NCI-H1048 (cell line): ENCODE data around the gene ANO10.
"Not testable (repeated sequence)": the region's sequence is repeated elsewhere in the genome, so short reads cannot be mapped to it uniquely, and the experiment has no call there.

ENCODE experiments used
- DNase-seq: peaks from one replicate; lab custom pipeline; 2025; lab: John Stamatoyannopoulos, UW

The ANO10 gene

GRCh38 chr3:43473737-43474136 is 148.1 kb downstream of the ANO10 start:
- DNase-seq, result no peak

DNA sequence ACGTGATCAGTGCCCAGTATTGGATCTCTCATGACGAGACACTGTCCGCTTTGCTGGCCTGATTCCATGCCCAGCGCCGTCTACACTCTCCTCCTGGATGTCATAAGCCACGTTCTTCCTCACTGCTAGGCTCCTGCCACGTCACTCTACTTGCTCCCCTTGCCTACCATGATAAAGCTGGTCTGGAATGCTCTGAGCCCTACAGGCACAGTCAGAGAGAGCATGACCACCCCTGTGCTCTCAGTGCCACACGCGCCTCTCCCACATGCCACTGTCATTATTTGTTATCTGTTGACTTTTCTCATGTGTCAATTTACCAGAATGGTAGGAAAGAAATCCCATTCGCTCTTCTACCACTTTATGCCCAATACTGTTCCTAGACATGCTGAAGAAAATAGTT is 148.6 kb downstream of the ANO10 start:
- DNase-seq, result no peak

DNA sequence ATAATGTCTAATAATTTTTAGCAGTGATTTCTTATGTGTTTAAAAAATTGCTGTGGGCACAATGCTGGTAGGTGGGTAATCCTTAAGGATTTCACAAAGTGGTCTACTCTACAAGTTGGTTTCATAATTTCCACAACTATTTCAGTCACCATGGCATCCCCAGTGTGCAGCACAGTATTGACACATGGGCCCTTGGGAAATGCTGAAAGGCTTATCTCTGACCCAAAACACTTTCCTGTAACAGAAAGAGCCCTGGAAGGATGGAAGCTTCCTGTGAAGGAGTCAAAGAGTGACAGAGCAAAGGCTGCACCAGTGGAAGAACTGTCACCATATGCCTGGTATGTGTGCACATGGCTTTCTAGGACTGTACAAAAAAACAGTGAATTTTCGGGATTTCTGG is 153.7 kb downstream of the ANO10 start:
- DNase-seq, result no peak

DNA sequence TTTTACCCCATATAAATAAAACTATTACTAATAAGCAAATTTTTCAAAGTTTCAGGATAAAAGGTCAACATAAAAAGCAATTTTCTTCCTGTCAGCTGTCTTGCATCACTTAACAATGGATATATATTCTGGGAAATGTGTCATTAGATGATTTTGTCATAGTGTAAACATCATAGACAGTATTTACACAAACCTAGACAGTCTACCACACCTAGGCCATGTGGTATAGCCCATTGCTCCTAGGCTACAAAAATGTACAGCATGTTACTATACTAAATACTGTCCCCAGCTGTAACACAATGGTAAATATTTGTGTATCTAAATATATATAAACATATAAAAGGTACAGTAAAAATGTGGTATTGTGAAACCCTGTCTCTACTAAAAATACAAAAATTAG is 156.7 kb downstream of the ANO10 start:
- DNase-seq, result no peak

GRCh38 chr3:43462566-43462965 is 159.2 kb downstream of the ANO10 start:
- not testable (repeated sequence) for DNase-seq

- DNase-seq, result no peak
Measured at GRCh38 chr3:43461345-43461744, 160.5 kb downstream of the ANO10 start.

- not testable (repeated sequence) for DNase-seq
Measured at GRCh38 chr3:43457038-43457437, 164.8 kb downstream of the ANO10 start.

GRCh38 chr3:43455233-43455632 is 166.6 kb downstream of the ANO10 start:
- DNase-seq, result no peak

GRCh38 chr3:43453981-43454380 is 167.8 kb downstream of the ANO10 start:
- DNase-seq, result no peak

DNA sequence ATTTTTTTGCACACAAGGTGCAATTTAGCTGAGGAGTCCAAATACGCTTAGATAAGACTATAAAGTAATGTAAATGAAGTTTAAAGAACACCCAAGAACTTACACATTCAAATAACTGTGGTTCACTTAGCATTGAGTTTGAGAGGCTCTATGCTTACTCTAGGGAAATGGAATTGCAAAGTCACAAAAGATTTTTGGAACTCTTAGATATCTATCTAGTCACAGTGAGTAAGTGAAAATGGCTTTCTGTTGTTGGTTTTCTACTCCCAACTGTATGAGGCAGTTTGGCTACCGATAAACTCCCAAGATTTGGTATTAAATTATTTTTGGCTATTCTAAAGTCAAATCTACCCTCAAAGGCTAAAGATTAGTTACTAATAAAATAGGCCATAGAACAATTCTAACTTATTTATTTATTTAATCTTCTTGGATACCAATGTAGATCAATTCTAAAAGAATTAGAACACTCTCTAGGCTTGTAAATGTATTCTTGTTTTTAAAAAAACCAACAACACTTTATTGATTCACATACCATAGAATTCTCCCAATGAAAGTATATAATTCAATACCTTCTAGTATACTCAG is 170.0 kb downstream of the ANO10 start:
- DNase-seq, result no peak

DNA sequence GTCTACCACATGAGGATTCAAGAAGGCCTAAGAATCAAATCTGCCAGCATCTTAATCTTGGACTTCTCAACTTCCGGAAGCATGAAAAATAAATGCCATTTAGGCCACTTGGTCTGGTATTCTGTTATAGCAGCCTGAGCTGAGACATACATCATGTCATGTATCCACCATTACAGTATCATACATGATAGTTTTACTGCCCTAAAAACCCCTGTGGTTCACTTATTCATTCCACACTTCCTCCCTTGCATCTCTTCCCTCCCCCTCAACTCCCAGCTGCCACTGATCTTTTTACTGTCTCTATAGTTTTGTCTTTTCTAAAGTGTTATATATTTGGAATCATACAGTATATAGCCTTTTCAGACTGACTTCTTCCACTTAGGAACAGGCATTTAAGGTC is 173.7 kb downstream of the ANO10 start:
- no peak for DNase-seq

- DNase-seq, result no peak
Measured at GRCh38 chr3:43445820-43446219, 176.0 kb downstream of the ANO10 start.

- DNase-seq, result no peak
Measured at GRCh38 chr3:43442872-43443395, 178.9 kb downstream of the ANO10 start.

GRCh38 chr3:43436507-43437140 is 185.2 kb downstream of the ANO10 start:
- no peak for DNase-seq

DNA sequence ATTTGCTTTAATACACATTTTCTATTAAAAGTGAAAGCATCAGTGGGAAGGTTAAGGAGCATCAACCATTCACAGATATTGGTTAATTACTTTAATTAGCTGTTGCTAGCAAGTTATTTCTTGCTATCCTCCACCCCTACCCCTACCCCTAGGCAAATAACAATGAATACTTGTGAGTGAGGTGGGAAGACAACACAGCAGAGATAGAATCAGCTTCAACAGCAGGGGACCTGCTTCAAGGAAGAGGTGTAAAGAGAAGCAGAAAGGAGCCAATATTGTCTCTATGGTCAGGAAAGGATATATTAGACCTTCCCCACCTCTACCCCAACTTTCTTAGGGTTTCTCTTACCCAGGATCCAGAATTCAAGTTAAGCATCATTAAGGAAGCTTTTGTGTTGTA is 186.1 kb downstream of the ANO10 start:
- DNase-seq, result no peak

DNA sequence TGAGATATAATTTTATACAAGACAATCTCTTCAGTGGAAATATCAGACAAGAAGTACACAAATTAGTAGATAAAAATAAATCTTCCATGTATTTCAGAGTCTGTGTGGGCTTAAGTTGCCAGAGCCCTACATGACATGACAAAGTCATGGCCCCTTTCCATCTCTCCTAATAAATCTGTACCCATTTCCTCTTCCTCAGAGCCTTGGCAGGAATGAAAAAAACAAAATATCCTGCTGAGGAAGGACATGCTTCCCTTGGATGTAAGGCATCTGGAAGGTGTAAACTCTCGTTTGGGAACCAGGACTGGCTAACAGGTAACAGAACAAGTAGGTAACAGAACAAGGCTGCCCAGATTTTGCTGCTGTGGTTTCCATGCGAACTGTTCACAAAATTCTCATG is 187.4 kb downstream of the ANO10 start:
- no peak for DNase-seq

DNA sequence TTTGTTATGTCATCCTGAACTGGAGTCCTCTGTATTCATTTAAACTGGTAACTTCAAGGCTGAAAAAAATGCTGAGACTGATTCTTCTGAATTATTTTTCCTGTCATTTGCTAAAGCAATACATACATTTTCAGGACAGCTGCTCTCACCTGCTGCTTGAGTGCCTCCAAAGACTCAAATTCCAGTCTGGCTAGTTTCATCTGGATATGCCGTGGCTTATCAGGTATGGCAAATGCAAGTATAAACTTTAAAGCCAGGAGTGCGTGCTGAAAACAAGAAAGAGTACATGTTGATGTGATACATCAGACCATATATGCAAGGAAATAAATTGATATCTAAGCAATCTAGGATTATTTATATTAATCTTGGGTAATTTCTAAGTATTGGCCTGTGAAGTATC is 189.3 kb downstream of the ANO10 start:
- DNase-seq, result no peak

DNA sequence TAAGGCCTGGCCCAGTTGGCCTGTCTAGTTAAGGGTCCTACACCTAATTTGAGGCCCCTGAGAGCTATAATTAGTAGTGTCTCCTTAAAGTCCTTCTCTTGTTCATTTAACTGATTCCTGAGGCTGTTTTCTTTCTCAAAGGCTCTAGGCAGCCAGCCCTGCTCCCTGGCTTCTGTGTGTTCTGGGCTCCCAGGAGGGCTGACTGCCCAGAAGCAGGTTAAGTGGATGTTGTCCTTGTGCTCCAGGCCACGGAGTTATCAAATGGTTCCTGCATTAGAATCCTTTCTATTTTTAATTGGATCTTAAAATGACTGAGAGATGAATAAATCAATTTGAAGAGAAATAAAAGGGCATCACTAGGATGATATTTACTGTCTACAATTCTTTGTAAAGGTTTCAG is 195.4 kb downstream of the ANO10 start:
- DNase-seq, result no peak

DNA sequence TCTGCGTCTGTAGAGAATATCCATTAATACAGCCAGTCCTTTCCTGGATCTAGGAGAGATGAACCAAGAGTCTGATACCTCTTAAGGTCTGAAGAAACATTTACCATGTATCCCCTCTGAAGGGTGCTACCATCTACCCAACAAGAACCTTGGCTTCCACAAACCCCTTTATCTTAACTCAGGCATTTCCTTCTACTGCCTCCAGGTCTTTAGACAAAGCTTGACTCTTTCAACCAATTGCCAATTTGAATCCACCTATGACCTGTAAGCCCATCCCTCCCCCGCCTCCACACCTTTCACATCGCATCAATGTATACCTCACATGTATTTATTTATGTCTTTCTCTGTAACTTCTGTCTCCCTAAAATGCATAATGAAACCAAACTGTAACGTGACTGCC is 196.0 kb downstream of the ANO10 start:
- DNase-seq, result no peak

DNA sequence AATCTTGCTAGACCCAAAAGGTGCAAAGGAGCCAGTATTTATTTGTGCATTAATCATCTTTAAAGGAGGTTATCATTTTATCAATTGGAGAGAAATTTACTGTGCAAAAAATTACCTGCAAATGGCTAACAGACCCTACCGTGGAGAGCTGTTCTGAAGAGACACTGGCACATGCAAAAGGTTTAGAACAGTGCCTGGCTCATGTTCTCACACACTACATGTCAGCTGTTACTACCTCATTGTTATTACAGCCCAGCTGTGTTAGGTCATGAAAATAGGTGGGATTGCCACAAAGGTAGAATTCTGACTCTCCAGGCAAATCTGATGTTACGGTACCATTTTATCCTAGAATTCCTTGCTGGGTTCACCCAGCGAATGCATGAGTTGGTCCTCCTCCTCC is 198.2 kb downstream of the ANO10 start:
- DNase-seq, result no peak

DNA sequence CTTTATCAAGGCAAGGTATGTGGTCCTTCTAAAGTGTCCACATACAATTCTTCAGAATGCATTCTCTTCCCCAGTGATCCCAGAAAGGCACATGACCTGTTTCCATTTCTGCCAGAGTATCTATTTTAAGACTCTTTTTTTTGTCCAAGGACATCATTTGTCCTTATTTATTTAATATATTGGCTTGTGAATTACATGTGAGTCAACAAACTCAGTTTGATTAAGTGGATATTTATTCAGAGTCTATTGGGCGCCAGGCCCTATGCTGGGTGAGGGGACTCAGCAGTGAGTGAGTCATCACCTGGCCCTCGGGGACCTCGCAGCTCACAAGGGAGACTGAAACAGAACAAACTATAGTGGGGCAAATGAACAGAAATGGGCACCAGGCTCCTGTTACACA is 198.7 kb downstream of the ANO10 start:
- no peak for DNase-seq

GRCh38 chr3:43418601-43419272 is 203.1 kb downstream of the ANO10 start:
- DNase-seq, result no peak

- no peak for DNase-seq
Measured at GRCh38 chr3:43417133-43417532, 204.7 kb downstream of the ANO10 start.
